Measurements from ENCODE around the gene TBC1D1. TPM values are rescaled to one million over a fixed set of nuclear protein-coding genes. Genes with fewer than 3 reads are reported as not detected.

TBC1D1 gene
- total and polyA plus RNA-seq, 10 donors, result 49.3 to 142 (median 95.5) TPM

DNA sequence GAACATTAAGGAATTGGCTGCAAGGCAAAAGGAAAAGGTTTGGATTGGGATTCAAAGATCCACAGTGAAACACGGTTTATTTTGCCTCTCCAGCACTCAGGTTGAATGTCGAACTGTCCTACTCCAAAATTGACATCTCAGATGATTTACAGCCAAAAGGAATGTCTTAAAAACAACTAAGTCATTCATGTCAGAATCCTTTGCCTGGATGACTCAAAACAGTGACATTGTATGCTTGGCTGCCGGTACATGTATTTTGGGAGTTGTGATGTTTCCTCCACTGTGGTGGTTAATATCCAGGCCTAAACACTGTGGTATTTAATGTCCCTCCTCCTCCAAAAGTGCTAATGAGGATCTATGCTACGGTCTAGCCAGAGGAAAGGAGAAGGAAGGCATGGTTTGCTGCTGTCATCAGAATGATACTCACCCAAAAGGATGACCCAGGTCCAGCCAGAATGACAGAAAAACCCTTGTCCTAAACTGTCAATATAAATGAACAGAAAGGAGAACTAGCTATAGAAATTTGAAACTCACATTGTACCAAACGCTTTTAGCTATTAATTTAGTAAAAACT, 43.5 kb upstream of the TBC1D1 start:
- H3K4me1 ChIP-seq, result peaks cover 0 to 10% (median 2%) of the 10 kb centered on the region in 6 donors
- TF ChIP-seq POLR2AphosphoS5 (IDR thresholded peaks at IDR 0.05), result no peak
- no peaks in the 10 kb centered on the region for H3K9me3 ChIP-seq
- intact Hi-C loops (cut with DNase I; ENCODE audit: low total_unique reads), result no loop called here
- no peak overlapping the region for H3K4me3 ChIP-seq
- H3K27ac ChIP-seq, result no peak overlapping the region
- H3K27me3 ChIP-seq (replicated peaks in 1 of 7), result no peaks in the 10 kb centered on the region
- DNase-seq, result no peak
- 72 to 76% (median 75%) methylated on average over 5 of the region's 5 CpGs for WGBS, 5 donors
- peaks cover 0 to 99% (median 51%) of the 10 kb centered on the region in 6 donors for H3K36me3 ChIP-seq

DNA sequence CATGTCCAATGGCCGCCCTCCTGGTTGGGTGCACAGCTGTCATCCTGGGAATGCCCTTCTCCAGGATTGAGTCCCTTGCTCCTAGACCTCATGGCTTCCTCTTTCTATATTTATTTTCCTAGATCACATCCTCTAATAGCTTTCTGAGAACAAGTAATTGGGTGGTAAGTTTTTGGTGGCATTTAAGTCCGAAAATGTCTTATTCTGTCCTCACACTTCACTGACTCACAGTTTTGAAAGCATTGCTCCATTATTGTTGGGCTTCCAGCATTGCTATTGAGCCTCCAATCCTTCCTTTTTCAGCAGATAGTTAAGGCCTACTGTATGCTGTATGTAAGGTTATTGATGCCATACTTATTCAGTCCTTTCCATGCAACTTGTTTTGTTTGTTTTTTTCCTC, 38.5 kb upstream of the TBC1D1 start:
- 76 to 94% (median 82%) methylated on average over 2 of the region's 2 CpGs for WGBS, 5 donors
- no peak for DNase-seq
- H3K9me3 ChIP-seq, result no peaks in the 10 kb centered on the region
- no peak for TF ChIP-seq POLR2AphosphoS5 (IDR thresholded peaks at IDR 0.05)
- TF ChIP-seq CTCF (IDR thresholded peaks at IDR 0.05 in 8 of 11, conservative IDR thresholded peaks at IDR 0.05 in 3 of 11), result no peak
- no peak for TF ChIP-seq POLR2A (IDR thresholded peaks at IDR 0.05)
- H3K4me3 ChIP-seq, result no peak overlapping the region
- intact Hi-C loops (cut with DNase I; ENCODE audit: low total_unique reads), result no loop called here
- H3K4me1 ChIP-seq, result peaks cover 0 to 10% (median 2%) of the 10 kb centered on the region in 6 donors
- H3K36me3 ChIP-seq, result peaks cover 0 to 94% (median 45%) of the 10 kb centered on the region in 6 donors
- no peaks in the 10 kb centered on the region for H3K27me3 ChIP-seq (replicated peaks in 1 of 7)
- H3K27ac ChIP-seq, result no peak overlapping the region

GRCh38 chr4:37858112-37858511, 32.8 kb upstream of the TBC1D1 start:
- no peak for TF ChIP-seq POLR2AphosphoS5 (IDR thresholded peaks at IDR 0.05)
- TF ChIP-seq POLR2A (IDR thresholded peaks at IDR 0.05), result no peak
- peaks cover 0 to 91% (median 31%) of the 10 kb centered on the region in 6 donors for H3K36me3 ChIP-seq
- H3K9me3 ChIP-seq, result no peaks in the 10 kb centered on the region
- no peak overlapping the region for H3K4me3 ChIP-seq
- WGBS, 5 donors, result 85 to 98% (median 87%) methylated on average over 4 of the region's 4 CpGs
- H3K27ac ChIP-seq, result no peak overlapping the region
- intact Hi-C loops (cut with DNase I; ENCODE audit: low total_unique reads), result no loop called here
- DNase-seq, result no peak
- no peaks in the 10 kb centered on the region for H3K27me3 ChIP-seq (replicated peaks in 1 of 7)
- no peaks in the 10 kb centered on the region for H3K4me1 ChIP-seq

DNA sequence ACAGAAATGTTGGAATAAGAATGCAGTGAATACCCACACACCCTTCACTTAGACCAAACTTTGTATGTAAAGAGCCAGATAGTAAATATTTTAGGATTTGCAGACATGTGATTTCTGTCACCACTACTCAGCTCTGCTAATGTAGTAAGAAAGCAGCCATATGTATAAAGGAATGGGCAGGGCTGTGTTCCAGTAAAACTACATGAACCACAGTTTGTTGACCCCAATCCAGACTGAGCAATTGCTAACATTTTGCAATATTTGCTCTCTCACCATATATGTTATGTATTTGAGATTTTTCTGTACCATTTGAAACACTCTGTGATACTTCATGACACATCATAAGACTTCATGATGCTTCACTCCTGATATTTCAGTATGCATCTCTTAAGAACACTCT, 32.0 kb upstream of the TBC1D1 start:
- intact Hi-C loops (cut with DNase I; ENCODE audit: low total_unique reads), result no loop called here
- DNase-seq, result no peak
- no peaks in the 10 kb centered on the region for H3K27me3 ChIP-seq (replicated peaks in 1 of 7)
- peaks cover 0 to 91% (median 28%) of the 10 kb centered on the region in 6 donors for H3K36me3 ChIP-seq
- TF ChIP-seq POLR2A (IDR thresholded peaks at IDR 0.05), result no peak
- no peak for TF ChIP-seq POLR2AphosphoS5 (IDR thresholded peaks at IDR 0.05)
- no peak overlapping the region for H3K27ac ChIP-seq
- H3K4me3 ChIP-seq, result no peak overlapping the region
- peaks cover 0 to 6% (median 2%) of the 10 kb centered on the region in 6 donors for H3K4me1 ChIP-seq
- no peaks in the 10 kb centered on the region for H3K9me3 ChIP-seq

GRCh38 chr4:37860266-37860665, 30.6 kb upstream of the TBC1D1 start:
- Histone ChIP-seq H3K4me1 (peaks cover 5 to 20% (median 14%) of the 10 kb centered on the region in 6 donors), H3K27ac (no peak overlapping the region), H3K9me3 (no peaks in the 10 kb centered on the region), H3K36me3 (peaks cover 0 to 79% (median 20%) of the 10 kb centered on the region in 6 donors), H3K4me3 (no peak overlapping the region), H3K27me3 (replicated peaks in 1 of 7) (no peaks in the 10 kb centered on the region)
- WGBS, 5 donors, result 95 to 100% (median 97%) methylated on average over 1 of the region's 1 CpG
- TF ChIP-seq POLR2AphosphoS5 (IDR thresholded peaks at IDR 0.05) (no peak), POLR2A (IDR thresholded peaks at IDR 0.05) (no peak), CTCF (IDR thresholded peaks at IDR 0.05 in 8 of 11, conservative IDR thresholded peaks at IDR 0.05 in 3 of 11) (no peak)
- intact Hi-C loops (cut with DNase I; ENCODE audit: low total_unique reads), result no loop called here
- no peak for DNase-seq

Measured in spleen (tissue), 11 donors.